Measurements from ENCODE around the gene VGF. TPM values are rescaled to one million over a fixed set of nuclear protein-coding genes. Genes with fewer than 3 reads are reported as not detected.

Gene VGF
- total RNA-seq, 1 experiment from 2014 or later = 1.2 TPM

DNA sequence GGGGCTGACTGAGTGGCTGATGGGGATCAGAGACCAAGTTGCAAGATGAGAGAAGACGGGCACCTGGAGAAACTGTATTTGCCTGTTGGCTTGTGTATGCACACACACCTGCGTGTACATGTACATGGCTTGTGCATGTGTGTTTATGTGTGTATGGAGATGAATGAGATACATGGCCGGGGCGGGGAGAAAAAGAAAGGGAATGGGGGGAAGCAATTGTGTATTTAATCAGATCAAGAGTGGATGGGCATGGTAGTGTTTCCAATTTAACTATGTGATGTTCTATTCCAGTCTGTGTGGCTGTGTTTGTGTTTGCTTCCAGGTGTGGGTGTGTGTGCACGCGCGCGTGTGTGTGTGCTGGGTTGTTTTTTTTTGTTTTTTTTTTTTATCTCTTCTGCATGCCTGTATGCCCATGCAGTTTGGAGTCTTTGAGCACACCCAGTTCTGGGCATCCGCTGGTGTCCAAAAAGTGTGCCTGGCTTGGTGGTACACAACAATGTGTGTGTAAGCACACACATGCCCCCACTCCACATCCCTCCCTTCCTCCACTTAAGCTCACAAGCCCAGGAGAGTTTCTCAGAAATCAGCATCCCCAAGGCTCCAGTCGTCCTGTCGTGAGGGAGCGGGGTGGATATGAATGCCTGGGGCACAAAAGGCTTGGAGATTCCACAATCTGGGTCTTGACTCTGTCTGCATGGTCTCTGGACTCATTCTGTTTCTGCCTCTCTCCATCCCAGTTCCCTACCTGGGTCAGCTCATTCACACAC, 2.5 kb upstream of the VGF start:
- H3K27me3 Mint-ChIP-seq (ENCODE audit: insufficient read depth, unreplicated experiment) = peaks cover 50% of the 10 kb centered on the region

DNA sequence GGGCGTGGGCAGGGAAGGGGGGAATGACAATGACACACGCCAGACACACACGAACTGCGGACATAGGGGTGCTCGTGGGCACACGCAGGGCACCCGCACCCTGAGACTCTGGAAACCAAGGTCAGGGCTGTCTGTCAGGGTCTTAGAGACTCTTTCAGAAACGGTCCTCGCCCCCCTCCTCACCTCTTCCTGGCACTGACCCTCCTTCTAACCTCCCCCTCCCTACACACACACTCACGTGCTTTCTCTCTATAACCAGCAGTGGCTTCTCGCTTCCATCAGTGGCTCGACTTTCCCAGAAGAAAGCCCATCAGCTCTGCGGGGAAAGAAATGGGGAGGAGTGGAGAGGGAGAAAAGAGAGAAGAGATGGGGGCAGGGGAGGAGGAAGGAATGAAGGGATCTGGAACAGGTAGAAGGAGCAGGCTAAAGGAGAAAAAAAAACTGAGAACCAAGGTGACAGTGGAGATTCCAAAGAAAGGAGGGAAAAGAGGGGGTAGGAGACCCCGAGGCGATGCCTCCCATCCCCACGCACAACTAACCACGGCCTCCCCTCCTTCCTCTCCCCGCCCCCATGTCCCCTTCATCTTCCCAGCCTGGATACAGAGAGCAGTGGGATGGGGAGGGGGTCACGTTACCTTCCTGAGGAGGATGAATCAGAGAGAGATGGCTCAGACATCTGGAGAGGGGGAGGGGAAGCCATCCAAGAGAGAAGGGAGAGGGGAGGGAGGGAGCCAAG, 1.7 kb upstream of the VGF start:
- POLR2A ChIA-PET = no interaction called here

More for the DNA sequence above, 2.5 kb upstream of the VGF start:
- H3K9me3 Mint-ChIP-seq (ENCODE audit: unreplicated experiment) = no peaks in the 10 kb centered on the region
- no peak overlapping the region for H3K4me3 Mint-ChIP-seq (ENCODE audit: unreplicated experiment)
- Histone ChIP-seq H3K27me3 (replicated peaks; ENCODE audit: control insufficient read depth, insufficient read depth, low read length) (peaks cover 9% of the 10 kb centered on the region), H3K36me3 (ENCODE audit: control insufficient read depth, insufficient read depth, low read length) (no peaks in the 10 kb centered on the region), H3K9me3 (no peaks in the 10 kb centered on the region), H3K4me1 (peaks cover 32% of the 10 kb centered on the region), H3K4me3 (ENCODE audit: low read depth, low read length) (no peak overlapping the region)
- POLR2A ChIA-PET = no interaction called here
- CTCF ChIA-PET = interaction anchor here (0.6 to 2.0 kb wide), 4 partner anchors 24 to 84 kb away, joined by 3 to 8 read pairs (median 4); no protein-coding TSS in a partner anchor
- no TSS peak for BruUV-seq (replicated peaks)
- intact Hi-C loops (cut with micrococcal nuclease; ENCODE audit: unreplicated experiment) = no loop called here
- H3K4me1 Mint-ChIP-seq (ENCODE audit: low read depth, unreplicated experiment) = peaks cover 44% of the 10 kb centered on the region
- no peak for DNase-seq
- TF ChIP-seq, protein P1, sequence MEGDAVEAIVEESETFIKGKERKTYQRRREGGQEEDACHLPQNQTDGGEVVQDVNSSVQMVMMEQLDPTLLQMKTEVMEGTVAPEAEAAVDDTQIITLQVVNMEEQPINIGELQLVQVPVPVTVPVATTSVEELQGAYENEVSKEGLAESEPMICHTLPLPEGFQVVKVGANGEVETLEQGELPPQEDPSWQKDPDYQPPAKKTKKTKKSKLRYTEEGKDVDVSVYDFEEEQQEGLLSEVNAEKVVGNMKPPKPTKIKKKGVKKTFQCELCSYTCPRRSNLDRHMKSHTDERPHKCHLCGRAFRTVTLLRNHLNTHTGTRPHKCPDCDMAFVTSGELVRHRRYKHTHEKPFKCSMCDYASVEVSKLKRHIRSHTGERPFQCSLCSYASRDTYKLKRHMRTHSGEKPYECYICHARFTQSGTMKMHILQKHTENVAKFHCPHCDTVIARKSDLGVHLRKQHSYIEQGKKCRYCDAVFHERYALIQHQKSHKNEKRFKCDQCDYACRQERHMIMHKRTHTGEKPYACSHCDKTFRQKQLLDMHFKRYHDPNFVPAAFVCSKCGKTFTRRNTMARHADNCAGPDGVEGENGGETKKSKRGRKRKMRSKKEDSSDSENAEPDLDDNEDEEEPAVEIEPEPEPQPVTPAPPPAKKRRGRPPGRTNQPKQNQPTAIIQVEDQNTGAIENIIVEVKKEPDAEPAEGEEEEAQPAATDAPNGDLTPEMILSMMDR (IDR thresholded peaks at IDR 0.05; ENCODE audit: insufficient read depth in 1 of 2, low read depth in 1 of 2, low read length in 1 of 2, severe bottlenecking in 1 of 2, unreplicated experiment in 1 of 2) = no peak
- peaks cover 21% of the 10 kb centered on the region for H3K36me3 Mint-ChIP-seq (ENCODE audit: insufficient read depth, unreplicated experiment)
- H3K27ac Mint-ChIP-seq (ENCODE audit: unreplicated experiment) = no peak overlapping the region

DNA sequence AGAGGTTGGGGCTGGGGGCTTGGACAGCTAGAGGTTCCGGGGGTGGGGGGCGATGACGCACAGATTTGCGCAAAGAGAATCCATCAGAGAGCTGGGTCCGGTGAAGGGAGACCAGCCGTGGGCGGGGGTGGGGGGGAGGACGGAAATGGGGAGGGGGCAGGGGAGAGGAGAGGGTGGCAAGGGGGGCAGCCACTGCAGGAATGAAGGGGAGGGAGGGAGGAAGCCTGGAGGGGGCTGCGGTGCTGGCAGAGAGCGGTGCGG, 1.2 kb upstream of the VGF start:
- peaks cover 5% of the 10 kb centered on the region for H3K27me3 ChIP-seq (replicated peaks; ENCODE audit: control insufficient read depth, insufficient read depth, low read length)
- H3K27ac Mint-ChIP-seq (ENCODE audit: unreplicated experiment) = no peak overlapping the region
- no peaks in the 10 kb centered on the region for H3K9me3 ChIP-seq
- POLR2A ChIA-PET = no interaction called here
- CTCF ChIA-PET = no interaction called here
- no peaks in the 10 kb centered on the region for H3K9me3 Mint-ChIP-seq (ENCODE audit: unreplicated experiment)
- peaks cover 45% of the 10 kb centered on the region for H3K27me3 Mint-ChIP-seq (ENCODE audit: insufficient read depth, unreplicated experiment)
- no peak for DNase-seq
- BruUV-seq (replicated peaks) = no TSS peak
- peaks cover 38% of the 10 kb centered on the region for H3K4me1 Mint-ChIP-seq (ENCODE audit: low read depth, unreplicated experiment)
- no peak overlapping the region for H3K4me3 ChIP-seq (ENCODE audit: low read depth, low read length)
- TF ChIP-seq, protein P1 (IDR thresholded peaks at IDR 0.05; ENCODE audit: insufficient read depth in 1 of 2, low read depth in 1 of 2, low read length in 1 of 2, severe bottlenecking in 1 of 2, unreplicated experiment in 1 of 2) = no peak
- H3K4me1 ChIP-seq = peaks cover 34% of the 10 kb centered on the region
- peak overlapping the region; percentile 48 for H3K4me3 Mint-ChIP-seq (ENCODE audit: unreplicated experiment)
- H3K36me3 ChIP-seq (ENCODE audit: control insufficient read depth, insufficient read depth, low read length) = no peaks in the 10 kb centered on the region
- intact Hi-C loops (cut with micrococcal nuclease; ENCODE audit: unreplicated experiment) = no loop called here
- peaks cover 21% of the 10 kb centered on the region for H3K36me3 Mint-ChIP-seq (ENCODE audit: insufficient read depth, unreplicated experiment)

More for the DNA sequence above, 1.7 kb upstream of the VGF start:
- DNase-seq = no peak
- Histone ChIP-seq H3K4me1 (peaks cover 29% of the 10 kb centered on the region), H3K27me3 (replicated peaks; ENCODE audit: control insufficient read depth, insufficient read depth, low read length) (peaks cover 7% of the 10 kb centered on the region), H3K4me3 (ENCODE audit: low read depth, low read length) (no peak overlapping the region), H3K36me3 (ENCODE audit: control insufficient read depth, insufficient read depth, low read length) (no peaks in the 10 kb centered on the region), H3K9me3 (no peaks in the 10 kb centered on the region)
- Mint-ChIP-seq H3K4me1 (ENCODE audit: low read depth, unreplicated experiment) (peaks cover 41% of the 10 kb centered on the region), H3K9me3 (ENCODE audit: unreplicated experiment) (no peaks in the 10 kb centered on the region), H3K27ac (ENCODE audit: unreplicated experiment) (no peak overlapping the region), H3K27me3 (ENCODE audit: insufficient read depth, unreplicated experiment) (peaks cover 48% of the 10 kb centered on the region), H3K4me3 (ENCODE audit: unreplicated experiment) (peak overlapping the region; percentile 48), H3K36me3 (ENCODE audit: insufficient read depth, unreplicated experiment) (peaks cover 21% of the 10 kb centered on the region)
- TF ChIP-seq, protein P1 (IDR thresholded peaks at IDR 0.05; ENCODE audit: insufficient read depth in 1 of 2, low read depth in 1 of 2, low read length in 1 of 2, severe bottlenecking in 1 of 2, unreplicated experiment in 1 of 2) = no peak
- CTCF ChIA-PET = interaction anchor here (2.0 kb wide), 1 partner anchor 23 kb away, joined by 8 read pairs; no protein-coding TSS in a partner anchor
- BruUV-seq (replicated peaks) = no TSS peak
- intact Hi-C loops (cut with micrococcal nuclease; ENCODE audit: unreplicated experiment) = no loop called here

Measured in Caco-2 (cell line).